H9 (cell line): Measurements from ENCODE around the gene ZNF546. TPM values are rescaled to one million over a fixed set of nuclear protein-coding genes. Genes with fewer than 3 reads are reported as not detected.

Experiments used
- DNase-seq: peaks from one replicate; pipeline ENCODE4 v3.0.0-alpha.2; 2017
- H2AFZ ChIP-seq: one replicate; pipeline ENCODE4 v1.6.1; 2013; ENCODE audit warnings: mild to moderate bottlenecking, low read length, control low read depth, moderate library complexity
- H2AK5ac ChIP-seq: 2 replicates; pipeline ENCODE4 v1.6.1; 2013; ENCODE audit warnings: low read length, control low read depth, mixed read lengths; ENCODE audit not compliant: insufficient read length
- H2BK120ac ChIP-seq: one replicate; pipeline ENCODE4 v1.6.1; 2013; ENCODE audit warnings: low read depth, mild to moderate bottlenecking, low read length, control low read depth, inconsistent platforms; ENCODE audit not compliant: poor library complexity, severe bottlenecking
- H2BK12ac ChIP-seq: 2 replicates; pipeline ENCODE4 v1.6.1; 2013; ENCODE audit warnings: low read length, control low read depth, mixed read lengths, low read depth; ENCODE audit not compliant: insufficient read length
- H2BK15ac ChIP-seq: 2 replicates; pipeline ENCODE4 v1.6.1; 2013; ENCODE audit warnings: low read depth, low read length, control low read depth
- H2BK20ac ChIP-seq: one replicate; pipeline ENCODE4 v1.6.1; 2013; ENCODE audit warnings: low read depth, mild to moderate bottlenecking, low read length, control low read depth, inconsistent platforms; ENCODE audit not compliant: poor library complexity, severe bottlenecking
- H2BK5ac ChIP-seq: 2 replicates; pipeline ENCODE4 v1.6.1; 2013; ENCODE audit warnings: low read length, control low read depth, mixed read lengths; ENCODE audit not compliant: insufficient read length
- H3K14ac ChIP-seq: 2 replicates; pipeline ENCODE4 v1.6.1; 2013; ENCODE audit warnings: low read length, control low read depth; ENCODE audit not compliant: insufficient read depth
- H3K18ac ChIP-seq: 2 replicates; pipeline ENCODE4 v1.6.1; 2013; ENCODE audit warnings: low read depth, mild to moderate bottlenecking, mixed read lengths, low read length, control low read depth; ENCODE audit not compliant: insufficient read length
- H3K23ac ChIP-seq: 2 replicates; pipeline ENCODE4 v1.6.1; 2013; ENCODE audit warnings: low read length, control low read depth, mixed read lengths, low read depth; ENCODE audit not compliant: insufficient read length
- H3K23me2 ChIP-seq: 2 replicates; pipeline ENCODE4 v1.6.1; 2013; ENCODE audit warnings: low read depth, mild to moderate bottlenecking, mixed read lengths, low read length, control low read depth; ENCODE audit not compliant: insufficient read length, poor library complexity, severe bottlenecking
- H3K27ac ChIP-seq: 2 replicates; pipeline ENCODE4 v1.5.1; 2013; ENCODE audit warnings: low read length, control low read depth, mixed read lengths, low read depth; ENCODE audit not compliant: insufficient read length
- H3K27me3 ChIP-seq: 2 replicates; pipeline ENCODE4 v1.6.1; 2013; ENCODE audit warnings: low read length, control low read depth, inconsistent platforms; ENCODE audit not compliant: insufficient read depth
- H3K4ac ChIP-seq: 2 replicates; pipeline ENCODE4 v1.6.1; 2013; ENCODE audit warnings: low read depth, mild to moderate bottlenecking, control low read depth, inconsistent platforms, low read length, moderate library complexity
- H3K4me1 ChIP-seq: 2 replicates; pipeline ENCODE4 v1.6.1; 2013; ENCODE audit warnings: low read length, control low read depth, inconsistent platforms; ENCODE audit not compliant: insufficient read depth
- H3K4me2 ChIP-seq: 2 replicates; pipeline ENCODE4 v1.6.1; 2013; ENCODE audit warnings: low read length, control low read depth, mixed read lengths; ENCODE audit not compliant: insufficient read length, insufficient read depth
- H3K56ac ChIP-seq: 2 replicates; pipeline ENCODE4 v1.6.1; 2013; ENCODE audit warnings: low read depth, mild to moderate bottlenecking, mixed read lengths, low read length, control low read depth; ENCODE audit not compliant: insufficient read length
- H3K79me1 ChIP-seq: 2 replicates; pipeline ENCODE4 v1.6.1; 2013; ENCODE audit warnings: low read depth, mild to moderate bottlenecking, moderate library complexity, low read length, control low read depth, inconsistent platforms; ENCODE audit not compliant: insufficient read depth, poor library complexity, severe bottlenecking
- H3K79me2 ChIP-seq: 2 replicates; pipeline ENCODE4 v1.6.1; 2013; ENCODE audit warnings: low read length, control low read depth, inconsistent platforms; ENCODE audit not compliant: insufficient read depth
- H3K9ac ChIP-seq: 2 replicates; pipeline ENCODE4 v1.6.1; 2013; ENCODE audit warnings: low read length, control low read depth, mixed read lengths; ENCODE audit not compliant: insufficient read length; ENCODE audit errors: extremely low read depth
- H3K9me3 ChIP-seq: one replicate; pipeline ENCODE4 v1.6.1; 2013; ENCODE audit warnings: low read depth, low read length, inconsistent platforms; ENCODE audit not compliant: control insufficient read depth
- H3T11ph ChIP-seq: one replicate; pipeline ENCODE4 v1.6.1; 2013; ENCODE audit warnings: mild to moderate bottlenecking, low read length, control low read depth, inconsistent platforms
- H4K20me1 ChIP-seq: one replicate; pipeline ENCODE4 v1.6.1; 2013; ENCODE audit not compliant: control insufficient read depth, insufficient read length, insufficient read depth
- H4K5ac ChIP-seq: 2 replicates; pipeline ENCODE4 v1.6.1; 2013; ENCODE audit warnings: low read depth, mild to moderate bottlenecking, mixed read lengths, low read length, control low read depth; ENCODE audit not compliant: insufficient read length
- H4K8ac ChIP-seq: replicated peaks from 2 replicates; pipeline ENCODE4 v1.6.1; 2013; ENCODE audit warnings: low read length, control low read depth, mixed read lengths, low read depth; ENCODE audit not compliant: insufficient read length
- H4K91ac ChIP-seq: 2 replicates; pipeline ENCODE4 v1.6.1; 2013; ENCODE audit warnings: low read depth, mild to moderate bottlenecking, moderate library complexity, mixed read lengths, low read length, control low read depth; ENCODE audit not compliant: insufficient read length
- H3K27ac Mint-ChIP-seq, 3 experiments: 2 replicates in 2 of 3; 3 replicates in 1 of 3; pipeline ENCODE4 v1.8.0; 2020 to 2021; ENCODE audit warnings: mixed read lengths in 3 of 3, mild to moderate bottlenecking in 1 of 3, moderate library complexity in 1 of 3
- H3K27me3 Mint-ChIP-seq: 2 replicates; pipeline ENCODE4 v1.8.0; 2021; ENCODE audit warnings: low read depth, mild to moderate bottlenecking, moderate library complexity, mixed read lengths
- H3K36me3 Mint-ChIP-seq, 3 experiments: 2 replicates in 2 of 3; 3 replicates in 1 of 3; pipeline ENCODE4 v1.8.0; 2020 to 2021; ENCODE audit warnings: low read depth in 3 of 3, mixed read lengths in 3 of 3; ENCODE audit not compliant: insufficient read depth in 1 of 3
- H3K4me1 Mint-ChIP-seq, 2 experiments: 2 replicates each; pipeline ENCODE4 v1.8.0; 2020; ENCODE audit warnings: mixed read lengths in 2 of 2
- H3K4me3 Mint-ChIP-seq, 2 experiments: 2 replicates in 1 of 2; 3 replicates in 1 of 2; pipeline ENCODE4 v1.8.0; 2020 to 2021; ENCODE audit warnings: mild to moderate bottlenecking in 2 of 2, mixed read lengths in 2 of 2, moderate library complexity in 1 of 2
- H3K9me3 Mint-ChIP-seq, 2 experiments: 2 replicates in 1 of 2; 3 replicates in 1 of 2; pipeline ENCODE4 v1.8.0; 2020; ENCODE audit warnings: mild to moderate bottlenecking in 2 of 2, mixed read lengths in 2 of 2, moderate library complexity in 1 of 2
- CTCF ChIP-seq: fragments of 200-600 bp; sonication (generic); conservative IDR thresholded peaks from 3 replicates; pipeline ENCODE4 v1.8.0; 2021; ENCODE audit warnings: antibody characterized with exemption, mild to moderate bottlenecking
- total RNA-seq: library from RNA; stranded (reverse); gene quantifications from 2 replicates; pipeline ENCODE4 v1.2.1, GENCODE V29; 2021

The ZNF546 gene
- total RNA-seq, 1 experiment from 2014 or later: 1.7 TPM

- DNase-seq: no peak
- Histone ChIP-seq H3K27me3 (no peaks in the 10 kb centered on the region), H3K14ac (no peak overlapping the region), H4K8ac (no peak overlapping the region), H4K5ac (no peak overlapping the region), H3K9me3 (peaks cover 11% of the 10 kb centered on the region), H3K4ac (no peak overlapping the region), H4K20me1 (no peaks in the 10 kb centered on the region), H2BK5ac (no peak overlapping the region), H3K23ac (no peak overlapping the region), H3K18ac (no peak overlapping the region), H3K4me1 (no peaks in the 10 kb centered on the region), H3K56ac (no peak overlapping the region), H3K79me1 (no peaks in the 10 kb centered on the region), H4K91ac (no peak overlapping the region), H2BK12ac (no peak overlapping the region), H2AK5ac (no peak overlapping the region), H3K27ac (no peak overlapping the region), H3T11ph (no peak overlapping the region), H3K23me2 (peaks cover 4% of the 10 kb centered on the region), H2AFZ (no peak overlapping the region), H3K9ac (no peak overlapping the region), H2BK20ac (no peak overlapping the region), H3K4me2 (no peak overlapping the region), H3K79me2 (peaks cover 4% of the 10 kb centered on the region; the same call in 1 of the 2 replicates), H2BK15ac (no peak overlapping the region), H2BK120ac (no peak overlapping the region)
- peaks cover 18 to 29% of the 10 kb centered on the region in 2 experiments for H3K9me3 Mint-ChIP-seq
- H3K27me3 Mint-ChIP-seq: no peaks in the 10 kb centered on the region
- H3K4me3 Mint-ChIP-seq: no peak overlapping the region
- H3K36me3 Mint-ChIP-seq: peaks cover 13 to 25% (median 19%) of the 10 kb centered on the region in 3 experiments
- TF ChIP-seq CTCF: no peak
- peaks cover 10 to 18% of the 10 kb centered on the region in 2 experiments for H3K4me1 Mint-ChIP-seq
- no peak overlapping the region for H3K27ac Mint-ChIP-seq
Measured at GRCh38 chr19:39994361-39994760, 2.5 kb upstream of the ZNF546 start.
